HepG2 (cell line): ENCODE results near the gene STXBP2. TPM values are rescaled to one million over a fixed set of nuclear protein-coding genes. Genes with fewer than 3 reads are reported as not detected.

Experiments
- CBFB ChIP-seq: sonication (generic); formaldehyde crosslinking; IDR thresholded peaks from 2 replicates; pipeline ENCODE4 v1.4.0; 2020; ENCODE audit warnings: missing genetic modification reagents
- KDM5A ChIP-seq: fragments of 200-600 bp; sonication (generic); IDR thresholded peaks from 2 replicates; pipeline ENCODE4 v1.7.0; 2018; ENCODE audit warnings: antibody characterized with exemption, mild to moderate bottlenecking, low read length, borderline replicate concordance
- MAF1 ChIP-seq: sonication (generic); formaldehyde crosslinking; IDR thresholded peaks from 2 replicates; pipeline ENCODE4 v1.5.0; 2020; ENCODE audit warnings: missing genetic modification reagents, borderline replicate concordance
- MYC ChIP-seq: sonication (generic); formaldehyde crosslinking; IDR thresholded peaks from 2 replicates; pipeline ENCODE4 v1.9.0; 2021; ENCODE audit warnings: missing genetic modification reagents, borderline replicate concordance
- NRL ChIP-seq: sonication (generic); formaldehyde crosslinking; IDR thresholded peaks from 2 replicates; pipeline ENCODE4 v1.5.0; 2020; ENCODE audit warnings: missing genetic modification reagents, mild to moderate bottlenecking, moderate library complexity, borderline replicate concordance
- RFXAP ChIP-seq: sonication (generic); formaldehyde crosslinking; IDR thresholded peaks from 2 replicates; pipeline ENCODE4 v1.4.0; 2020; ENCODE audit warnings: missing genetic modification reagents, borderline replicate concordance
- ZNF136 ChIP-seq: sonication (generic); formaldehyde crosslinking; IDR thresholded peaks from 2 replicates; pipeline ENCODE4 v1.8.1; 2022; ENCODE audit warnings: low read depth, mild to moderate bottlenecking, moderate library complexity, missing genetic modification reagents
- ZNF44 ChIP-seq: sonication (generic); formaldehyde crosslinking; IDR thresholded peaks from 2 replicates; pipeline ENCODE4 v1.5.1; 2020; ENCODE audit warnings: mild to moderate bottlenecking, missing genetic modification reagents
- ZNF605 ChIP-seq: sonication (generic); formaldehyde crosslinking; IDR thresholded peaks from 2 replicates; pipeline ENCODE4 v1.8.0; 2022; ENCODE audit warnings: mild to moderate bottlenecking, missing genetic modification reagents
- polyA plus RNA-seq, 8 experiments: library from polyadenylated mRNA; depleted of rRNA in 3 of 8; stranded (reverse) in 7 of 8; unstranded in 1 of 8; fragments of >200 nt; fragmentation: Illumina TruSeq in 4 of 8; extraction: Trizol in 4 of 8; gene quantifications; 2 replicates each; pipeline versions ENCODE4 v1.2.1 to v1.2.3, GENCODE V29; 2011 to 2016; ENCODE audit warnings: low read depth in 4 of 8, missing spikeins in 1 of 8, mixed read lengths in 1 of 8; ENCODE audit not compliant: insufficient read depth in 1 of 8
- total RNA-seq, 5 experiments: library from RNA; depleted of rRNA; stranded (reverse); fragments of >200 nt; fragmentation: Illumina TruSeq; extraction: Trizol; gene quantifications; 2 replicates each; pipeline ENCODE4 v1.2.3, GENCODE V29; 2016; ENCODE audit warnings: low read depth in 1 of 5
- TF ChIP-seq, protein P1 (sequence below): sonication (generic); formaldehyde crosslinking; IDR thresholded peaks from 2 replicates; pipeline ENCODE4 v1.8.1; 2022; ENCODE audit warnings: low read depth, mild to moderate bottlenecking, missing genetic modification reagents
- TF ChIP-seq, protein P2 (sequence below): sonication (generic); formaldehyde crosslinking; IDR thresholded peaks from 2 replicates; pipeline ENCODE4 v1.8.0; 2022; ENCODE audit warnings: mild to moderate bottlenecking, missing genetic modification reagents, borderline replicate concordance

Gene STXBP2
- total and polyA plus RNA-seq, 2 of the 13 experiments (the other 11 are each of a cell fraction or from before 2014, with no cell fraction given): 22.8 to 40.1 TPM

DNA sequence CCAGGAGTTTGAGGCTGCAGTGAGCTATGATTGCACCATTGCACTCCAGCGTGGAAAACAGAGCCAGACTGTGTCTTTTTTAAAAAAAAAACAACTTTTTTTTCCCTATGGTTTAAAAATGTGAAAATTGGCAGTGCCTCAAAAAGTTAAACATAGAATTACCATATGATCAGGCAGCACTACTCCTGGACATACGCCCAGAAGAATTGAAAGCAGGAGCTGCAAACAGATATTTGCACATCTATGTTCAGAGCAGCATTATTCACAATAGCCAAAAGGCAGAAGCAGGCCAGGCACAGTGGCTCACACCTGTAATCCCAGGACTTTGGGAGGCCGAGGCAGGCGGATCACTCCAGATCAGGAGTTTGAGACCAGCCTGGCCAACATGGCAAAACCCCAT, 28.2 kb downstream of the STXBP2 start (continued):
- TF ChIP-seq KDM5A: no peak
- TF ChIP-seq, protein P1, sequence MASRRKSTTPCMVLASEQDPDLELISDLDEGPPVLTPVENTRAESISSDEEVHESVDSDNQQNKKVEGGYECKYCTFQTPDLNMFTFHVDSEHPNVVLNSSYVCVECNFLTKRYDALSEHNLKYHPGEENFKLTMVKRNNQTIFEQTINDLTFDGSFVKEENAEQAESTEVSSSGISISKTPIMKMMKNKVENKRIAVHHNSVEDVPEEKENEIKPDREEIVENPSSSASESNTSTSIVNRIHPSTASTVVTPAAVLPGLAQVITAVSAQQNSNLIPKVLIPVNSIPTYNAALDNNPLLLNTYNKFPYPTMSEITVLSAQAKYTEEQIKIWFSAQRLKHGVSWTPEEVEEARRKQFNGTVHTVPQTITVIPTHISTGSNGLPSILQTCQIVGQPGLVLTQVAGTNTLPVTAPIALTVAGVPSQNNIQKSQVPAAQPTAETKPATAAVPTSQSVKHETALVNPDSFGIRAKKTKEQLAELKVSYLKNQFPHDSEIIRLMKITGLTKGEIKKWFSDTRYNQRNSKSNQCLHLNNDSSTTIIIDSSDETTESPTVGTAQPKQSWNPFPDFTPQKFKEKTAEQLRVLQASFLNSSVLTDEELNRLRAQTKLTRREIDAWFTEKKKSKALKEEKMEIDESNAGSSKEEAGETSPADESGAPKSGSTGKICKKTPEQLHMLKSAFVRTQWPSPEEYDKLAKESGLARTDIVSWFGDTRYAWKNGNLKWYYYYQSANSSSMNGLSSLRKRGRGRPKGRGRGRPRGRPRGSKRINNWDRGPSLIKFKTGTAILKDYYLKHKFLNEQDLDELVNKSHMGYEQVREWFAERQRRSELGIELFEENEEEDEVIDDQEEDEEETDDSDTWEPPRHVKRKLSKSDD (CRISPR knock-in tag): no peak
- no peak for TF ChIP-seq ZNF44 (CRISPR knock-in tag)
- no peak for TF ChIP-seq RFXAP (CRISPR knock-in tag)
- TF ChIP-seq NRL: no peak
- TF ChIP-seq ZNF136: no peak
- no peak for TF ChIP-seq MAF1
- TF ChIP-seq, protein P2, sequence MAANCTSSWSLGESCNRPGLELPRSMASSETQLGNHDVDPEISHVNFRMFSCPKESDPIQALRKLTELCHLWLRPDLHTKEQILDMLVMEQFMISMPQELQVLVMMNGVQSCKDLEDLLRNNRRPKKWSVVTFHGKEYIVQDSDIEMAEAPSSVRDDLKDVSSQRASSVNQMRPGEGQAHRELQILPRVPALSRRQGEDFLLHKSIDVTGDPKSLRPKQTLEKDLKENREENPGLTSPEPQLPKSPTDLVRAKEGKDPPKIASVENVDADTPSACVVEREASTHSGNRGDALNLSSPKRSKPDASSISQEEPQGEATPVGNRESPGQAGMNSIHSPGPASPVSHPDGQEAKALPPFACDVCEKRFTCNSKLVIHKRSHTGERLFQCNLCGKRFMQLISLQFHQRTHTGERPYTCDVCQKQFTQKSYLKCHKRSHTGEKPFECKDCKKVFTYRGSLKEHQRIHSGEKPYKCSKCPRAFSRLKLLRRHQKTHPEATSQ (CRISPR knock-in tag): no peak
- TF ChIP-seq ZNF605: no peak
- no peak for TF ChIP-seq CBFB (CRISPR knock-in tag)
- TF ChIP-seq MYC (CRISPR knock-in tag): no peak
